Stimulated activated naive CD8-positive, alpha-beta T cell treated with anti-CD3 and anti-CD28 coated beads, Interleukin-15, Interleukin-2, amounts not matched to agents 100 ng/mL and 50 ng/mL, for 24 hours (primary cell): ENCODE data around the gene PKP1.

Experiments
- H3K27ac Mint-ChIP-seq: one replicate; pipeline ENCODE4 v1.8.0; 2021; ENCODE audit warnings: mild to moderate bottlenecking, mixed read lengths
- H3K27me3 Mint-ChIP-seq: one replicate; pipeline ENCODE4 v1.8.0; 2021; ENCODE audit warnings: mixed read lengths
- H3K36me3 Mint-ChIP-seq: one replicate; pipeline ENCODE4 v1.8.0; 2021; ENCODE audit warnings: low read depth, mixed read lengths
- H3K4me1 Mint-ChIP-seq: one replicate; pipeline ENCODE4 v1.8.0; 2021; ENCODE audit warnings: low read depth, mixed read lengths
- H3K4me3 Mint-ChIP-seq: one replicate; pipeline ENCODE4 v1.8.0; 2021; ENCODE audit warnings: mild to moderate bottlenecking, mixed read lengths
- H3K9me3 Mint-ChIP-seq: one replicate; pipeline ENCODE4 v1.8.0; 2021; ENCODE audit warnings: mixed read lengths

Gene PKP1

GRCh38 chr1:201376464-201377374 lies 93.4 kb downstream of the PKP1 start:
- Mint-ChIP-seq H3K27me3 (peaks cover 11% of the 10 kb centered on the region), H3K9me3 (no peaks in the 10 kb centered on the region), H3K4me1 (no peaks in the 10 kb centered on the region), H3K4me3 (no peak overlapping the region), H3K27ac (no peak overlapping the region), H3K36me3 (no peaks in the 10 kb centered on the region)

GRCh38 chr1:201377611-201378092 lies 94.3 kb downstream of the PKP1 start, which contains the start of gene TNNT2:
TNNT2 (minus strand) TSS chr1:201377680; CDS start chr1:201373254, 4,426 bp downstream.
- Mint-ChIP-seq H3K4me3 (no peak within 1 kb of the TSS), H3K36me3 (no peaks in the 10 kb centered on the region), H3K27me3 (peaks cover 6% of the 10 kb centered on the region)

GRCh38 chr1:201378804-201379203 lies 95.5 kb downstream of the PKP1 start:
- no peaks in the 10 kb centered on the region for H3K4me1 Mint-ChIP-seq
- H3K27ac Mint-ChIP-seq: no peak overlapping the region
- H3K9me3 Mint-ChIP-seq: no peaks in the 10 kb centered on the region
- no peak overlapping the region for H3K4me3 Mint-ChIP-seq
- no peaks in the 10 kb centered on the region for H3K36me3 Mint-ChIP-seq
- H3K27me3 Mint-ChIP-seq: no peaks in the 10 kb centered on the region

More at GRCh38 chr1:201377611-201378092, 94.3 kb downstream of the PKP1 start, which contains the start of gene TNNT2:
- Mint-ChIP-seq H3K27ac (no peak within 1 kb of the TSS), H3K4me1 (no peaks in the 10 kb centered on the region), H3K9me3 (no peaks in the 10 kb centered on the region)

- Mint-ChIP-seq H3K4me1 (no peaks in the 10 kb centered on the region), H3K27ac (no peak overlapping the region), H3K27me3 (no peaks in the 10 kb centered on the region), H3K36me3 (no peaks in the 10 kb centered on the region), H3K4me3 (no peak overlapping the region), H3K9me3 (no peaks in the 10 kb centered on the region)
These were observed 96.5 kb downstream of the PKP1 start for GRCh38 chr1:201379733-201380242.

GRCh38 chr1:201381130-201381529 lies 97.8 kb downstream of the PKP1 start:
- Mint-ChIP-seq H3K27ac (no peak overlapping the region), H3K4me3 (no peak overlapping the region), H3K9me3 (no peaks in the 10 kb centered on the region), H3K4me1 (no peaks in the 10 kb centered on the region), H3K27me3 (no peaks in the 10 kb centered on the region), H3K36me3 (no peaks in the 10 kb centered on the region)
